Smooth muscle cell (in vitro differentiated cells): ENCODE measurements around the gene HCST. TPM values are rescaled to one million over a fixed set of nuclear protein-coding genes. Genes with fewer than 3 reads are reported as not detected.
"Not testable (repeated sequence)": the region's sequence is repeated elsewhere in the genome, so short reads cannot be mapped to it uniquely, and the experiment has no call there.

ENCODE experiments used
- DNase-seq: peaks from one replicate; lab custom pipeline; 2025; ENCODE audit not compliant: unreplicated experiment; lab: John Stamatoyannopoulos, UW
- H2AFZ ChIP-seq: fragments of 200-600 bp; sonication (generic); 2 replicates; pipeline ENCODE4 v1.6.0; 2016; ENCODE audit warnings: antibody characterized with exemption, low read depth, mild to moderate bottlenecking
- H3F3A ChIP-seq: fragments of 200-600 bp; sonication (generic); 2 replicates; pipeline ENCODE4 v1.6.0; 2017; ENCODE audit warnings: antibody characterized with exemption, low read depth
- H3K27ac ChIP-seq: fragments of 200-600 bp; sonication (generic); 2 replicates; pipeline ENCODE4 v1.5.1; 2016; ENCODE audit warnings: low read depth, mild to moderate bottlenecking
- H3K27me3 ChIP-seq: fragments of 200-600 bp; sonication (generic); 2 replicates; pipeline ENCODE4 v1.6.1; 2016; ENCODE audit warnings: low read depth, mild to moderate bottlenecking
- H3K36me3 ChIP-seq: fragments of 200-600 bp; sonication (generic); 2 replicates; pipeline ENCODE4 v1.5.1; 2016; ENCODE audit warnings: low read depth
- H3K4me1 ChIP-seq: fragments of 200-600 bp; sonication (generic); 2 replicates; pipeline ENCODE4 v1.5.1; 2016; ENCODE audit warnings: low read depth
- H3K4me2 ChIP-seq: fragments of 200-600 bp; sonication (generic); 2 replicates; pipeline ENCODE4 v1.6.0; 2016; ENCODE audit warnings: mild to moderate bottlenecking
- H3K4me3 ChIP-seq: fragments of 200-600 bp; sonication (generic); 2 replicates; pipeline ENCODE4 v1.5.1; 2016; ENCODE audit warnings: mild to moderate bottlenecking
- H3K79me2 ChIP-seq: fragments of 200-600 bp; sonication (generic); 2 replicates; pipeline ENCODE4 v1.6.0; 2016; ENCODE audit warnings: low read depth, mild to moderate bottlenecking
- H3K9ac ChIP-seq: fragments of 200-600 bp; sonication (generic); 2 replicates; pipeline ENCODE4 v1.6.0; 2016; ENCODE audit warnings: low read depth
- H3K9me3 ChIP-seq: fragments of 200-600 bp; sonication (generic); replicated peaks from 2 replicates; pipeline ENCODE4 v1.5.1; 2016; ENCODE audit warnings: low read depth
- H4K20me1 ChIP-seq: fragments of 200-600 bp; sonication (generic); 2 replicates; pipeline ENCODE4 v1.6.0; 2016; ENCODE audit warnings: low read depth
- WGBS: methylation state at CpG from one replicate; pipeline ENCODE4 v1.1.7; 2016; ENCODE audit warnings: low lambda C conversion rate; 5-methylcytosine and 5-hydroxymethylcytosine counted together
- polyA plus RNA-seq: library from polyadenylated mRNA; unstranded; fragments of >200 nt; fragmentation: Nextera tagmentation; extraction: Ambion mirVana; gene quantifications from 2 replicates; pipeline ENCODE4 v1.2.1, GENCODE V29; 2016
- total RNA-seq: library from RNA; depleted of rRNA; stranded (reverse); fragments of >200 nt; gene quantifications from 2 replicates; pipeline ENCODE4 v1.2.3, GENCODE V29; 2014
- TF ChIP-seq, protein P1 (sequence below): fragments of 200-600 bp; sonication (generic); IDR thresholded peaks from 2 replicates; pipeline ENCODE4 v1.5.1; 2017; ENCODE audit warnings: borderline replicate concordance, mild to moderate bottlenecking, antibody characterized with exemption; ENCODE audit not compliant: insufficient read depth, poor library complexity, severe bottlenecking

The HCST gene
- total and polyA plus RNA-seq, 2 experiments from 2014 or later = 0.81 to 3.4 TPM

DNA sequence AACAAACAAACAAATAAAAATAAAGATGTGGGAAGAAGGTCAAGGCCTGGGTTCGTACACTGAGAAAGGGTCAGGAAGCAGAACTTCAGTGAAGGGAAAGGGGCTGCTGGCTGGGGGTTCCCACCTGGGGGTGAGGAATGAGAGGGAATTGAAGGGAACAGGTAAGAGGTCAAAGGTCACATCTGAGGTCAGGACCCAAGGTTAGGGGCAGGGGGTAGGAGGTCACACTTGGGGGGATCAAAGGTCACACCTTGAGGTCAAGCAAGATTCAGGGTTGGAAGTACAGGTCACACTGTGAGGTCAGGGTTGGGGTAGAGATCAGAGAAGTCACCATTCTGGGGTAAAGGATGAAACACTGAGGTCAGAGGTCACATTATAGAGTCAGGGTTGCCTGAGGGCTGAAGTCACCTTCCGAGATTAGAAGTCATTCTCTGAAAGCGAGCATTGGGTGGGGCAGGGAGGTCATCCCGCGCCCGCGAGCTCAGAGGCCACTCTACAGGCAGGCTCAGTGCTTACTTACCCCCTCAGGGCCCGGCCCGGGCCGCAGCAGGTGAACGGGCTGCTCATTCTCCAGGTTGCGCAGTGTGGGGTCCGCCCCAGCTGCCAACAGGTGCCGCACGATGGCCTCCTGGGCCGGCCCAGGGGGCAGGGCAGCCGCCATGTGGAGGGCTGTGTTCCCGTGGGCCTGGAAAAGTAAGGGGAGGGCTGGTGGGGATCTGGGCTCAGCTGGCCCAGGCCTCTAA, 12.8 kb upstream of the HCST start:
- Histone ChIP-seq H4K20me1 (no peaks in the 10 kb centered on the region), H3K36me3 (no peaks in the 10 kb centered on the region), H3K9me3 (no peaks in the 10 kb centered on the region), H3K9ac (no peak overlapping the region), H3K4me1 (no peaks in the 10 kb centered on the region), H3K4me3 (no peak overlapping the region), H3K27ac (no peak overlapping the region), H3F3A (no peaks in the 10 kb centered on the region), H2AFZ (no peak overlapping the region), H3K79me2 (no peaks in the 10 kb centered on the region), H3K27me3 (no peaks in the 10 kb centered on the region), H3K4me2 (no peak overlapping the region)
- 97% methylated on average over 18 of the region's 18 CpGs for WGBS
- DNase-seq = no peak
- TF ChIP-seq, protein P1, sequence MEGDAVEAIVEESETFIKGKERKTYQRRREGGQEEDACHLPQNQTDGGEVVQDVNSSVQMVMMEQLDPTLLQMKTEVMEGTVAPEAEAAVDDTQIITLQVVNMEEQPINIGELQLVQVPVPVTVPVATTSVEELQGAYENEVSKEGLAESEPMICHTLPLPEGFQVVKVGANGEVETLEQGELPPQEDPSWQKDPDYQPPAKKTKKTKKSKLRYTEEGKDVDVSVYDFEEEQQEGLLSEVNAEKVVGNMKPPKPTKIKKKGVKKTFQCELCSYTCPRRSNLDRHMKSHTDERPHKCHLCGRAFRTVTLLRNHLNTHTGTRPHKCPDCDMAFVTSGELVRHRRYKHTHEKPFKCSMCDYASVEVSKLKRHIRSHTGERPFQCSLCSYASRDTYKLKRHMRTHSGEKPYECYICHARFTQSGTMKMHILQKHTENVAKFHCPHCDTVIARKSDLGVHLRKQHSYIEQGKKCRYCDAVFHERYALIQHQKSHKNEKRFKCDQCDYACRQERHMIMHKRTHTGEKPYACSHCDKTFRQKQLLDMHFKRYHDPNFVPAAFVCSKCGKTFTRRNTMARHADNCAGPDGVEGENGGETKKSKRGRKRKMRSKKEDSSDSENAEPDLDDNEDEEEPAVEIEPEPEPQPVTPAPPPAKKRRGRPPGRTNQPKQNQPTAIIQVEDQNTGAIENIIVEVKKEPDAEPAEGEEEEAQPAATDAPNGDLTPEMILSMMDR = no peak

DNA sequence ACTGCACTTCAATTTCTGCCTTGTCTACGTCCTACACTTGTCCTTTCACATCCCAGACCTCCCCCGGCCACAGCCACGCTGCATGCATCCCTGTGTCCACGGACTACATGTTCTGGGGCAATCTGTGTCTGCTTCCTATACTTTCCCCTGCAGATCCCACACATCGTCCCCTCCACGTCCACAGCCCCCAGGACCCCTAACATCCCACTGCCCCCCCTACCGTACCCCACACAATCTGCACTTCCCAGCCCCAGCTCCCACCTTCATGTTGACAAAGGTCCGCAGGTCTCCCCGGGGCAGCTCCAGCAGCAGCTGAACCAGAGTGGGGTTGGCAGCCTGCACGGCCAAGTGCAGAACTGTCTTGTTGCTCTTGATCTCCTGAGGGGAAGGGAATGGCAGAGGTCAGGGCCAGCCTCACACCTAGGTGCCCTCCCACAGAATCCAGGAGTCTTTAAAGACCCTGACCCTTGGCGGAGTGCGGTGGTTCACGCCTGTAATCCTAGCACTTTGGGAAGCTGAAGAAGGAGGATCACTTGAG, 12.1 kb upstream of the HCST start:
- no peak overlapping the region for H2AFZ ChIP-seq
- no peak for DNase-seq
- no peaks in the 10 kb centered on the region for H3F3A ChIP-seq
- H3K36me3 ChIP-seq = no peaks in the 10 kb centered on the region
- H3K9ac ChIP-seq = no peak overlapping the region
- 96% methylated on average over 10 of the region's 13 CpGs for WGBS
- no peak overlapping the region for H3K4me2 ChIP-seq
- no peaks in the 10 kb centered on the region for H3K9me3 ChIP-seq
- no peaks in the 10 kb centered on the region for H3K4me1 ChIP-seq
- H3K79me2 ChIP-seq = no peaks in the 10 kb centered on the region
- TF ChIP-seq, protein P1 = no peak
- no peaks in the 10 kb centered on the region for H3K27me3 ChIP-seq
- no peak overlapping the region for H3K4me3 ChIP-seq
- no peaks in the 10 kb centered on the region for H4K20me1 ChIP-seq
- no peak overlapping the region for H3K27ac ChIP-seq

GRCh38 chr19:35891819-35892218, 10.5 kb upstream of the HCST start:
- not testable (repeated sequence) for H3K36me3 ChIP-seq, H3K79me2 ChIP-seq, H3F3A ChIP-seq, H3K4me1 ChIP-seq, H4K20me1 ChIP-seq, H3K27ac ChIP-seq, H3K27me3 ChIP-seq, H3K4me2 ChIP-seq, H3K9me3 ChIP-seq, H3K9ac ChIP-seq, H3K4me3 ChIP-seq, DNase-seq, H2AFZ ChIP-seq
- WGBS = 97% methylated on average over 3 of the region's 3 CpGs

GRCh38 chr19:35894342-35894741, 8.0 kb upstream of the HCST start:
- no peak for DNase-seq
- peaks cover 5% of the 10 kb centered on the region for H3K4me1 ChIP-seq
- no peak overlapping the region for H3K4me2 ChIP-seq
- TF ChIP-seq, protein P1 = no peak
- no peak overlapping the region for H3K9ac ChIP-seq
- H3F3A ChIP-seq = no peaks in the 10 kb centered on the region
- H3K79me2 ChIP-seq = peaks cover 13% of the 10 kb centered on the region
- H3K27me3 ChIP-seq = no peaks in the 10 kb centered on the region
- no peaks in the 10 kb centered on the region for H4K20me1 ChIP-seq
- H3K36me3 ChIP-seq = no peaks in the 10 kb centered on the region
- WGBS = 98% methylated on average over 2 of the region's 2 CpGs
- H2AFZ ChIP-seq = no peak overlapping the region
- H3K4me3 ChIP-seq = no peak overlapping the region
- no peaks in the 10 kb centered on the region for H3K9me3 ChIP-seq
- H3K27ac ChIP-seq = no peak overlapping the region
